CD4-positive, alpha-beta T cell treated with Interferon alpha-2 for 1 hour (primary cell): Measurements from ENCODE around the gene SLC2A13.
"Not testable (repeated sequence)": the region's sequence is repeated elsewhere in the genome, so short reads cannot be mapped to it uniquely, and the experiment has no call there.

Source experiments
- DNase-seq, 2 donors: peaks; one replicate each; pipeline ENCODE4 v3.0.0-alpha.2; 2020 to 2022

SLC2A13 gene

GRCh38 chr12:40104461-40105264 is 1.2 kb downstream of the SLC2A13 start:
- no peak for DNase-seq

GRCh38 chr12:40103043-40103442 is 2.8 kb downstream of the SLC2A13 start:
- no peak for DNase-seq

- DNase-seq, result no peak
These were observed 4.1 kb downstream of the SLC2A13 start for GRCh38 chr12:40101747-40102146.

- DNase-seq, result no peak
These were observed 6.4 kb downstream of the SLC2A13 start for GRCh38 chr12:40099423-40099853.

- DNase-seq, result no peak
These were observed 7.3 kb downstream of the SLC2A13 start for GRCh38 chr12:40098406-40099145.

GRCh38 chr12:40093512-40093911 is 12.4 kb downstream of the SLC2A13 start:
- no peak for DNase-seq

- no peak for DNase-seq
These were observed 19.4 kb downstream of the SLC2A13 start for GRCh38 chr12:40086471-40086870.

GRCh38 chr12:40078266-40078665 is 27.6 kb downstream of the SLC2A13 start:
- no peak for DNase-seq

- DNase-seq, result no peak
These were observed 30.4 kb downstream of the SLC2A13 start for GRCh38 chr12:40075458-40075857.

GRCh38 chr12:40068416-40068815 is 37.5 kb downstream of the SLC2A13 start:
- no peak for DNase-seq

- DNase-seq, result no peak
These were observed 40.2 kb downstream of the SLC2A13 start for GRCh38 chr12:40065636-40066035.

- DNase-seq, result no peak
These were observed 42.5 kb downstream of the SLC2A13 start for GRCh38 chr12:40063414-40063813.

- DNase-seq, result no peak
These were observed 47.1 kb downstream of the SLC2A13 start for GRCh38 chr12:40058721-40059190.

GRCh38 chr12:40056373-40056772 is 49.5 kb downstream of the SLC2A13 start:
- no peak for DNase-seq

- DNase-seq, result no peak
These were observed 50.1 kb downstream of the SLC2A13 start for GRCh38 chr12:40055776-40056175.

GRCh38 chr12:40055228-40055579 is 50.7 kb downstream of the SLC2A13 start:
- DNase-seq, result no peak

- DNase-seq, result no peak
These were observed 51.2 kb downstream of the SLC2A13 start for GRCh38 chr12:40054555-40055227.

GRCh38 chr12:40049268-40049667 is 56.6 kb downstream of the SLC2A13 start:
- DNase-seq, result no peak

- DNase-seq, result not testable (repeated sequence)
These were observed 58.9 kb downstream of the SLC2A13 start for GRCh38 chr12:40047002-40047401.

- DNase-seq, result no peak
These were observed 60.2 kb downstream of the SLC2A13 start for GRCh38 chr12:40045656-40046055.

- DNase-seq, result no peak
These were observed 61.5 kb downstream of the SLC2A13 start for GRCh38 chr12:40044396-40044795.

GRCh38 chr12:40039598-40039997 is 66.3 kb downstream of the SLC2A13 start:
- no peak for DNase-seq

- DNase-seq, result no peak
These were observed 67.3 kb downstream of the SLC2A13 start for GRCh38 chr12:40038619-40039018.

GRCh38 chr12:40034712-40035111 is 71.2 kb downstream of the SLC2A13 start:
- no peak for DNase-seq
